CD4-positive, alpha-beta T cell (primary cell): ENCODE measurements around the gene MAN1A2. TPM values are rescaled to one million over a fixed set of nuclear protein-coding genes. Genes with fewer than 3 reads are reported as not detected.

Experiments used
- ATAC-seq: fragments of 200-7000 bp; cut with Tn5 transposase; one replicate; pipeline ENCODE4 v1.10.0; 2022; ENCODE audit warnings: mild to moderate bottlenecking; ENCODE audit not compliant: poor library complexity
- CTCF ChIA-PET: fragments of 350-600 bp; sonication (Branson Sonifier 250); formaldehyde crosslinking; loops from one replicate; lab custom pipeline; 2021; ENCODE audit warnings: antibody characterized with exemption, inconsistent platforms; lab: Charles Lee
- POLR2A ChIA-PET: fragments of 350-600 bp; sonication (Branson Sonifier 250); formaldehyde crosslinking; loops from one replicate; lab custom pipeline; 2021; ENCODE audit warnings: antibody characterized with exemption, inconsistent platforms; lab: Charles Lee
- DNase-seq, 14 experiments: peaks; one replicate each; pipeline ENCODE4 v3.0.0-alpha.2; 2013 to 2020; ENCODE audit warnings: mixed read lengths in 2 of 14
- H3K27ac ChIP-seq, 2 donors: one replicate each; pipeline versions ENCODE4 v1.5.1 to v1.7.0; 2013; ENCODE audit warnings: low read length in 2 of 2, low read depth in 1 of 2, mild to moderate bottlenecking in 1 of 2
- H3K27me3 ChIP-seq, 2 experiments: 1 replicate in 1 of 2; 2 replicates in 1 of 2; pipeline versions ENCODE4 v1.6.1 to v1.7.0; 2013; ENCODE audit warnings: low read length in 2 of 2, control low read depth in 1 of 2, mild to moderate bottlenecking in 1 of 2, moderate library complexity in 1 of 2; ENCODE audit not compliant: insufficient read depth in 2 of 2, control insufficient read depth in 1 of 2
- H3K36me3 ChIP-seq: one replicate; pipeline ENCODE4 v1.6.1; 2013; ENCODE audit warnings: low read length, control low read depth; ENCODE audit not compliant: insufficient read depth
- H3K4me1 ChIP-seq: one replicate; pipeline ENCODE4 v1.6.1; 2013; ENCODE audit warnings: low read length, control low read depth; ENCODE audit not compliant: insufficient read depth
- H3K4me3 ChIP-seq: one replicate; pipeline ENCODE4 v1.5.1; 2013; ENCODE audit warnings: mild to moderate bottlenecking, low read length, moderate library complexity
- H3K9me3 ChIP-seq, 2 experiments: 1 replicate in 1 of 2; 2 replicates in 1 of 2; pipeline versions ENCODE4 v1.6.1 to v1.7.0; 2013; ENCODE audit warnings: low read length in 2 of 2, mild to moderate bottlenecking in 2 of 2, control low read depth in 1 of 2, moderate library complexity in 1 of 2; ENCODE audit not compliant: control insufficient read depth in 1 of 2, insufficient read depth in 1 of 2
- H3K27ac Mint-ChIP-seq: one replicate; pipeline ENCODE4 v1.8.0; 2020; ENCODE audit warnings: mixed read lengths
- H3K27me3 Mint-ChIP-seq: one replicate; pipeline ENCODE4 v1.8.0; 2021; ENCODE audit warnings: mixed read lengths
- H3K36me3 Mint-ChIP-seq: one replicate; pipeline ENCODE4 v1.8.0; 2021; ENCODE audit warnings: low read depth, mixed read lengths
- H3K4me1 Mint-ChIP-seq: one replicate; pipeline ENCODE4 v1.8.0; 2021; ENCODE audit warnings: low read depth, mixed read lengths
- H3K4me3 Mint-ChIP-seq: one replicate; pipeline ENCODE4 v1.8.0; 2020; ENCODE audit warnings: mild to moderate bottlenecking, mixed read lengths
- H3K9me3 Mint-ChIP-seq: one replicate; pipeline ENCODE4 v1.8.0; 2020; ENCODE audit warnings: mixed read lengths
- intact Hi-C, 2 experiments: fragments of 100-400 bp; cut with DNase I in 1 of 2; cut with micrococcal nuclease in 1 of 2; formaldehyde crosslinking; loops; one replicate each; pipeline versions ENCODE4 v1.15.1 to v1.9.0; 2023 to 2025; cut with DNase I, micrococcal nuclease
- total RNA-seq, 174 experiments: library from RNA in 2 of 174; stranded (reverse) in 2 of 174; gene quantifications; one replicate each; pipeline ENCODE4 v1.2.3 and lab custom pipeline; 2021 to 2026
- TF ChIP-seq, protein P1 (sequence below): fragments of 200-600 bp; IDR thresholded peaks from one replicate; pipeline ENCODE4 v1.8.0; 2022; ENCODE audit warnings: antibody characterized with exemption, mild to moderate bottlenecking

The MAN1A2 gene
- total RNA-seq, 2 experiments from 2014 or later: 45.6 to 49.7 TPM

DNA sequence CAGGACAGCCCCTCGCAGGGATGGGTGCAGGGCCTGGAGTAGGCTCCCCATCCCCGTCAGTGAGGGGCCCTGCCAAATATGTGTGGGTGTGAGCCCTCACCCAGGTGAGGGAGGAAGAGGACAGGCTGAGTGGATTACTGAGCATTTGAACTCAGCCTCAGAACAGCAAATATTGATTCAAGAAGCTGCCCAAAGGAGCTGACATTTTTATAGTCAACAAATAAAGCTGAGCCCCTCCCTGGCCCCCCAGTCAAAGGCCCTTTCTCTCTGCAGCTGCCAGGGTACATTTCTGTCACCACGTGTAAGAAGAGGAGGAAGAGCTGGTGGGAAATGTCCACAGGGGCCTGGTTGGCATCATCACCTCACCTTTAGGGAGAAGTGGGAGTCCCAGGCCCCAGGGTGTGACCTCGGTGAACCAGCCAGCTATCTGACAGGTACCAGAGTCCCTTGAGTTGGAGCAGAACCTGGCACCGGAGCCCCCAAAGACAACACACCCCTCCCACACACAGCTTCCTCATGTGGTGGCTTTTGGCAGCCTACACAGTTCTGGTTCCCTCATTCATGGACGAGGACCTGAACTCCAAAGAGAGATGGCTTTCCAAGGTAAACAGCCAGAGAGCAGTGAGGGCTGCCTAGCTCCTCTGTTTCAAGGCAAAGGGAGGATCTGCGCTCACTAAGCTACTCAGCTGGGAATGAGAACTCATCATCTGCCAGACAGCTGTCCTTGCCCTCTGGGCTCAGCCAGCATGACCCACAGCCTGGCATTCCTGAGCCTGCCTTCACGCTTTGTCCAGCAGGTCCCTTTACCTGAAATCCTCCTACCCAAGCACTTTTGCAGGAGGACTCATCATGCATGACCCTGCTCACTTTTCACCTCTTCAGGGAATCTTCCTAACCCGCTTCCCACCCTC is 195.6 kb downstream of the MAN1A2 start:
- DNase-seq: no peak
- Histone ChIP-seq H3K27ac (no peak overlapping the region), H3K4me3 (no peak overlapping the region), H3K9me3 (peaks cover 0 to 8% of the 10 kb centered on the region in 2 experiments), H3K36me3 (no peaks in the 10 kb centered on the region), H3K4me1 (no peaks in the 10 kb centered on the region), H3K27me3 (no peaks in the 10 kb centered on the region)
- H3K4me1 Mint-ChIP-seq: no peaks in the 10 kb centered on the region
- CTCF ChIA-PET: no interaction called here
- H3K4me3 Mint-ChIP-seq: no peak overlapping the region
- no peak overlapping the region for H3K27ac Mint-ChIP-seq
- no peak for ATAC-seq
- H3K9me3 Mint-ChIP-seq: peaks cover 6% of the 10 kb centered on the region
- POLR2A ChIA-PET: no interaction called here
- intact Hi-C loops: no loop called here
- peaks cover 4% of the 10 kb centered on the region for H3K27me3 Mint-ChIP-seq
- TF ChIP-seq, protein P1, sequence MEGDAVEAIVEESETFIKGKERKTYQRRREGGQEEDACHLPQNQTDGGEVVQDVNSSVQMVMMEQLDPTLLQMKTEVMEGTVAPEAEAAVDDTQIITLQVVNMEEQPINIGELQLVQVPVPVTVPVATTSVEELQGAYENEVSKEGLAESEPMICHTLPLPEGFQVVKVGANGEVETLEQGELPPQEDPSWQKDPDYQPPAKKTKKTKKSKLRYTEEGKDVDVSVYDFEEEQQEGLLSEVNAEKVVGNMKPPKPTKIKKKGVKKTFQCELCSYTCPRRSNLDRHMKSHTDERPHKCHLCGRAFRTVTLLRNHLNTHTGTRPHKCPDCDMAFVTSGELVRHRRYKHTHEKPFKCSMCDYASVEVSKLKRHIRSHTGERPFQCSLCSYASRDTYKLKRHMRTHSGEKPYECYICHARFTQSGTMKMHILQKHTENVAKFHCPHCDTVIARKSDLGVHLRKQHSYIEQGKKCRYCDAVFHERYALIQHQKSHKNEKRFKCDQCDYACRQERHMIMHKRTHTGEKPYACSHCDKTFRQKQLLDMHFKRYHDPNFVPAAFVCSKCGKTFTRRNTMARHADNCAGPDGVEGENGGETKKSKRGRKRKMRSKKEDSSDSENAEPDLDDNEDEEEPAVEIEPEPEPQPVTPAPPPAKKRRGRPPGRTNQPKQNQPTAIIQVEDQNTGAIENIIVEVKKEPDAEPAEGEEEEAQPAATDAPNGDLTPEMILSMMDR: no peak
- H3K36me3 Mint-ChIP-seq: no peaks in the 10 kb centered on the region

DNA sequence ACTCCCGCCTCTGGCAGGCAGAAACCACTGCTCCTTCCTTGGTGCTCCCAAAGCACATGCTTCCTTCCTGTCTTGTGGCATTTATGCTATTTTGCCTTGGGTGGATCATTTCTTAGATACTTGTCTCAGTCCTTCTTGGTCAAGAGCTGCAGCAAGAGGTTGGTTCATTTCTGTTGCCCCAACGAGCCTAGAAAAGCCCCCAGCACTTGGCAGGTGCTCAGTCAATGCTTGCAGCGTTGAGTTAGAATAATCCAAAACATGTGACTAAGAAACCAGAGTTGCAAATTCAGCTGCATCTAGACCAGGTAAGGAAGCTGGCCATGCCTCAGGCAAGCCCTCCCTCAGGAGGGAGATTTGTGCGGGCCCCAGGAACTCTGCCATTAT is 196.2 kb downstream of the MAN1A2 start:
- DNase-seq (no peak), ATAC-seq (no peak)
- ChIA-PET POLR2A (interaction anchor here (0.6 to 0.9 kb wide), 2 partner anchors 17 to 802 kb away, joined by 3 read pairs; no protein-coding TSS in a partner anchor), CTCF (no interaction called here)
- H3K9me3 Mint-ChIP-seq: peaks cover 6% of the 10 kb centered on the region
- Histone ChIP-seq H3K4me1 (no peaks in the 10 kb centered on the region), H3K9me3 (peaks cover 0 to 6% of the 10 kb centered on the region in 2 experiments), H3K4me3 (no peak overlapping the region), H3K27me3 (no peaks in the 10 kb centered on the region), H3K36me3 (no peaks in the 10 kb centered on the region), H3K27ac (no peak overlapping the region)
- intact Hi-C loops: no loop called here
- TF ChIP-seq, protein P1: no peak
- H3K4me1 Mint-ChIP-seq: no peaks in the 10 kb centered on the region
- no peak overlapping the region for H3K27ac Mint-ChIP-seq
- H3K27me3 Mint-ChIP-seq: peaks cover 4% of the 10 kb centered on the region
- H3K4me3 Mint-ChIP-seq: no peak overlapping the region
- H3K36me3 Mint-ChIP-seq: no peaks in the 10 kb centered on the region

DNA sequence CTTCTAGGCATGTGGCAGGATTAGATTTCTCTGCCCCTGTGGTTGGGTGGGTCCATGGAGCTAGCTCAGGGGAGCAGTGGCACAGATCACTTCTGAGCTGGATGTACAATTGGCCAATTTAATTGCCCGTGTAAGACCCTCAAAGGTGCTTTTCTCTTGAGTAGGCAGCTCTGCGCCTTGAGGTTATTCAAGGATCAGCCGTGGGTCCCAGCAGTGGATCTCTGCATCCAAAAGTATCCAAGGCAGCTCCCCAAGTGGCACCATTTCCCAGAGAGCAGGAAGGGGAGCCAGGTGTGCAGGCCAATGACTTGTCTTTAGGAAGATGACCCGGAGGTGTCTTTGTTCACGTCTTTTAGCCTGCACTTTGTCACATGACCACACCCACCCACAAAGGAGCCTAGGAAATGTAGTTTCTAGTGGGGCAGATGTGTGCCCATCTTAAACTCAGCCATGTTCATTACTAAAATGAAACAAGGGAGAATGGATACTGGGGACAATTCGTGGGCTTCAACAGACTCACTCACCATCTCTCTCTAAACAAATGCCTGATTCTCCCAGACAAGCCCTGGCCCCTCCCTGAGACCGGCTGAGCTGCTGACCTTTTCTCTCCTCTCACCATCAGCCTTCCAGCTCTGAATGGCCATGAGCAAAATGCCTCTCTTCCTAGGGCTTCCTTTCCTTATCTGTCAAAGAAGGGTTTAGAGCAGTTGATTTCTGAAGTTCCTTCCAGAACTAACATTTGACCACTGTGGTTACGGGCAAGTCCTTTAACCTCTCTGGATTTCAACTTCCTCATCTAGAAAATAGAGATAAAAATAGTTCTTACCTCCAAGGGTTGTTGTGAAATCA is 197.2 kb downstream of the MAN1A2 start:
- H3K27ac Mint-ChIP-seq: no peak overlapping the region
- TF ChIP-seq, protein P1: no peak
- no peak overlapping the region for H3K27ac ChIP-seq
- no peaks in the 10 kb centered on the region for H3K36me3 ChIP-seq
- H3K9me3 Mint-ChIP-seq: peaks cover 3% of the 10 kb centered on the region
- H3K36me3 Mint-ChIP-seq: no peaks in the 10 kb centered on the region
- ATAC-seq (no peak), DNase-seq (no peak)
- H3K9me3 ChIP-seq: no peaks in the 10 kb centered on the region
- H3K4me1 ChIP-seq: no peaks in the 10 kb centered on the region
- peaks cover 4% of the 10 kb centered on the region for H3K27me3 Mint-ChIP-seq
- intact Hi-C loops: no loop called here
- CTCF ChIA-PET: no interaction called here
- POLR2A ChIA-PET: interaction anchor here (0.6 to 0.9 kb wide), 2 partner anchors 16 to 803 kb away, joined by 3 read pairs; no protein-coding TSS in a partner anchor
- no peaks in the 10 kb centered on the region for H3K4me1 Mint-ChIP-seq
- no peaks in the 10 kb centered on the region for H3K27me3 ChIP-seq
- no peak overlapping the region for H3K4me3 Mint-ChIP-seq
- no peak overlapping the region for H3K4me3 ChIP-seq
